MCF 10A (cell line): ENCODE data around the gene DMRT3. TPM values are rescaled to one million over a fixed set of nuclear protein-coding genes. Genes with fewer than 3 reads are reported as not detected.

ENCODE experiments used
- Bru-seq: library from RNA; stranded (reverse); fragments of 400-500 nt; gene quantifications from one replicate; lab custom pipeline; 2021; lab: Mats Ljungman, UMichigan
- BruChase-seq, 2 experiments: library from RNA; stranded (reverse); fragments of 400-500 nt; gene quantifications; one replicate each; lab custom pipeline; 2021; lab: Mats Ljungman, UMichigan
- BruUV-seq: library from RNA; stranded (reverse); fragments of 400-500 nt; replicated peaks from 2 replicates; lab custom pipeline; 2021; lab: Mats Ljungman, UMichigan
- CTCF ChIA-PET: fragments of 300-600 bp; sonication (Branson Sonifier 250); formaldehyde crosslinking; extraction: SDS; loops from one replicate; lab custom pipeline; 2021; ENCODE audit warnings: antibody characterized with exemption, inconsistent platforms; lab: Yijun Ruan, JAX
- POLR2A ChIA-PET: fragments of 300-600, 350-650 bp; sonication (Branson Sonifier 250); formaldehyde crosslinking; extraction: SDS; loops from one replicate; lab custom pipeline; 2020; ENCODE audit warnings: antibody characterized with exemption, inconsistent platforms; lab: Yijun Ruan, JAX
- DNase-seq: peaks from one replicate; pipeline ENCODE4 v3.0.0-alpha.2; 2018; ENCODE audit not compliant: unreplicated experiment
- H3K27ac Mint-ChIP-seq: one replicate; pipeline ENCODE4 v1.8.0; 2022; ENCODE audit warnings: mild to moderate bottlenecking, low read depth, mixed read lengths; ENCODE audit not compliant: unreplicated experiment
- H3K27me3 Mint-ChIP-seq: one replicate; pipeline ENCODE4 v1.8.0; 2022; ENCODE audit warnings: mixed read lengths; ENCODE audit not compliant: insufficient read depth, unreplicated experiment
- H3K36me3 Mint-ChIP-seq: one replicate; pipeline ENCODE4 v1.8.0; 2022; ENCODE audit warnings: mild to moderate bottlenecking, moderate library complexity, mixed read lengths; ENCODE audit not compliant: insufficient read depth, unreplicated experiment
- H3K4me1 Mint-ChIP-seq: one replicate; pipeline ENCODE4 v1.8.0; 2022; ENCODE audit warnings: mixed read lengths; ENCODE audit not compliant: insufficient read depth, unreplicated experiment
- H3K4me3 Mint-ChIP-seq: one replicate; pipeline ENCODE4 v1.8.0; 2022; ENCODE audit warnings: mild to moderate bottlenecking, moderate library complexity, mixed read lengths; ENCODE audit not compliant: unreplicated experiment
- H3K9me3 Mint-ChIP-seq: one replicate; pipeline ENCODE4 v1.8.0; 2022; ENCODE audit warnings: mixed read lengths; ENCODE audit not compliant: unreplicated experiment
- CTCF ChIP-seq: fragments of 200-600 bp; IDR thresholded peaks from one replicate; pipeline ENCODE4 v1.8.0; 2022; ENCODE audit warnings: antibody characterized with exemption, mild to moderate bottlenecking; ENCODE audit not compliant: unreplicated experiment
- intact Hi-C: fragments of 100-400 bp; cut with micrococcal nuclease; formaldehyde crosslinking; loops from 2 replicates; pipeline ENCODE4 v1.14.1; 2022
- long read RNA-seq: library from polyadenylated mRNA; stranded (forward); transcript quantifications from one replicate; pipeline ENCODE4 v2.0.0, GENCODE V29; 2022
- total RNA-seq: library from RNA; stranded (reverse); gene quantifications from 2 replicates; pipeline ENCODE4 v1.2.3, GENCODE V29; 2022

DMRT3 gene
- not detected in 2 replicates for total RNA-seq
- Bru-seq, nascent RNA, result not detected
- percentile 6 among the genes with signal in this experiment for BruChase-seq, experiment 1, labeled RNA remaining after a 6-hour chase
- BruChase-seq, experiment 2, labeled RNA remaining after a 2-hour chase, result not detected
- long read RNA-seq, result 0 reads

DNA sequence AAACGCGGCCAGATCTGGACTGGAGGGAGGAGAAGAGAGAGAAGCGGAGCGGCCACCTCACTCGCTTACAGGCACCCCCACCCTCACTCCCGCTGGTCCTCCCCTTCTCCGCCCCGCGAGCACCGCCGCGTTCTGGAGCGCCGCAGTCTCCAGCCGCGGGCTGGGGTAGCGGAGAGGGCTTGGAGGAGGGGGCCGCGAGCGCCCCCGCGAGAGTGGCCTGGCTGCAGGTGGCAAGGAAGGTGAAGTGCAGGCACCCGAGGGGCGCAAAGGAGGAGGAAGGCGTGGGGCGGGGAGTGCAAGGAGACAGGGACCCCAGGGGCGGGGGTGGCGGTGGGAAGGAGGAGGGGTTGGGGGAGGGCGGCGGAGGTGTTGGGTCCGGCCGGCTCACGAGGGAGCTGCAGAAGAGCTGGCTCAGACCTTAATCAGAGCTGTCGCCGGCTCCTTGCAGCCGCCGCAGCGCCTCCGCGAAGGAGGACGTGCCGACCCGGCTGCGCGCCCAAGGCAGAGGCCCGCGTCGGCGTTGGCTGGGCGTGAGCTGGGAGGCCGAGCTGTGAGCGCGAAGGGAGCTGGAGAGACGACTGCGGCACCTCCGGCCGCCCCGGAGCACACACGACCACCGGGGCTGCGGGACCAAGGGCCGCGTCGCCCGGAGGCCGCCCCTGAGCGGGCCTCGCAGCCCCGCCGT is at the start of gene DMRT3:
Gene DMRT3 (plus strand): TSS at position 398 of the 685 bp plus-strand sequence. CDS start 347 bp downstream, outside the sequence.
- DNase-seq, result no peak
- Mint-ChIP-seq H3K4me3 (no peak within 1 kb of the TSS), H3K4me1 (no peaks in the 10 kb centered on the region), H3K27me3 (peaks cover 62% of the 10 kb centered on the region), H3K27ac (no peak within 1 kb of the TSS), H3K36me3 (no peaks in the 10 kb centered on the region), H3K9me3 (no peaks in the 10 kb centered on the region)
- BruUV-seq, result no TSS peak
- CTCF ChIA-PET, result no interaction called here
- intact Hi-C loops, result no loop called here
- TF ChIP-seq CTCF, result no peak
- POLR2A ChIA-PET, result no interaction called here

GRCh38 chr9:926976-927375 is 49.5 kb upstream of the DMRT3 start:
- ChIA-PET POLR2A (interaction anchor here (0.7 to 1.6 kb wide), 5 partner anchors 11 to 352 kb away, joined by 3 to 5 read pairs (median 3); no protein-coding TSS in a partner anchor), CTCF (interaction anchor here (1.1 to 1.8 kb wide), 6 partner anchors 9 to 83 kb away, joined by 3 to 6 read pairs (median 4); no protein-coding TSS in a partner anchor)
- no peak for DNase-seq
- H3K4me3 Mint-ChIP-seq, result no peak overlapping the region
- no peak for TF ChIP-seq CTCF
- no peaks in the 10 kb centered on the region for H3K4me1 Mint-ChIP-seq
- no peaks in the 10 kb centered on the region for H3K36me3 Mint-ChIP-seq
- H3K27me3 Mint-ChIP-seq, result no peaks in the 10 kb centered on the region
- intact Hi-C loops, result no loop called here
- H3K27ac Mint-ChIP-seq, result no peak overlapping the region
- BruUV-seq, result no TSS peak
- H3K9me3 Mint-ChIP-seq, result no peaks in the 10 kb centered on the region

DNA sequence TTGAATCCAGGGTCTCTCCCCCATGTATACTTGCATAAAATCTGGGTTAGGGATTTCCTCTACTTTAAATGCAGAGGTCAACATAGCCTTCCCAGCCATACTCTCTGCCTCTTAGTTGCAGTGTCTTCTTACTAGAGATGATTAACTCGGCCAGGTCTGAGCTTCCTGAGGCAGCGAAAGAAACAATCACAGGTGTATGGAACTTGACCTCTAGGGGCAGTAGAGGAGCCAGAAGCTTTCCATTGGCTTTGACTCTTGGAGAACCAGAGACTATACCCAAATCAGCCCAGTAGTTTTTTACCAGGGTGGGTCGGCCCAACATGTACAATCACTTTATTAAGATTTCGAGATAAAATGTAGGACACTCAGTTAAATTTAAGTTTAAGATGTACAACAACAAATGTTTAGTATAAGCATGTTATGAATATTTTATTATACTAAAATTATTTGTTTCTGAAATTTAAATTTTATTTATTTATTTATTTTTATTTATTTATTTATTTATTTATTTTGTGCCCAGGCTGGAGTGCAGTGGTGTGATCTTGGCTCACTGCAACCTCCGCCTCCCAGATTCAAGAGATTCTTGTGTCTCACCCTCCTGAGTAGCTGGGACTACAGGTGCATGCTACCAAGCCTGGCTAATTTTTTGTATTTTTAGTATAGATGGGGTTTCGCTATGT is 48.0 kb upstream of the DMRT3 start:
- intact Hi-C loops, result no loop called here
- Mint-ChIP-seq H3K27me3 (no peaks in the 10 kb centered on the region), H3K27ac (no peak overlapping the region), H3K36me3 (no peaks in the 10 kb centered on the region), H3K4me1 (no peaks in the 10 kb centered on the region), H3K9me3 (no peaks in the 10 kb centered on the region), H3K4me3 (no peak overlapping the region)
- peak; percentile 39 for DNase-seq
- ChIA-PET CTCF (interaction anchor here (0.6 to 1.1 kb wide), 3 partner anchors 29 to 609 kb away, joined by 3 to 7 read pairs (median 3); no protein-coding TSS in a partner anchor), POLR2A (no interaction called here)
- peak; percentile 26 for TF ChIP-seq CTCF
- BruUV-seq, result no TSS peak

DNA sequence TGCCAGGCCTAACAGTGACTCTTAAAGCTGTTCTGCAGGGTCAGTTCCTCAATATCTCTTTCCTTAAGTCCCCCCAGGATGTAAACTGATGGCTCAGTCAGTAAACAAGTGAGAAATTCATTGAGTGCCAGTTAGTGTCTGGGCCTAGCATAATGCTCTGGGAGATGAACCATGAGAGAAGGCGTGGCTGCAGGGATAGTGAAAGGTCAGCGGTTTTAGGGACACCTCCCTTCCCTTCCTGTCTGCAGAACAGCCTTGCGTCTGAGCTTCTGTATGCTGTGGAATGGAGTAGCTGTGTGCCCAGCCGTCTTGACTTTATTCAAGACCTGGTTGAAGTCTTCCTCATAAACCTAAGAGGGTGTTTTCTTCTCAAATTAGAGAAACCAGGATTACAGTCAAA is 46.7 kb upstream of the DMRT3 start:
- CTCF ChIA-PET, result interaction anchor here (0.8 to 1.6 kb wide), 4 partner anchors 14 to 1915 kb away, joined by 3 to 4 read pairs (median 3); no protein-coding TSS in a partner anchor

More for the DNA sequence above, 46.7 kb upstream of the DMRT3 start:
- no peaks in the 10 kb centered on the region for H3K36me3 Mint-ChIP-seq
- no peak for DNase-seq
- H3K4me3 Mint-ChIP-seq, result no peak overlapping the region
- POLR2A ChIA-PET, result interaction anchor here (0.5 kb wide), 1 partner anchor 360 kb away, joined by 3 read pairs; no protein-coding TSS in a partner anchor
- H3K27me3 Mint-ChIP-seq, result peaks cover 8% of the 10 kb centered on the region
- intact Hi-C loops, result no loop called here
- no TSS peak for BruUV-seq
- H3K27ac Mint-ChIP-seq, result no peak overlapping the region
- no peak for TF ChIP-seq CTCF
- no peaks in the 10 kb centered on the region for H3K4me1 Mint-ChIP-seq
- no peaks in the 10 kb centered on the region for H3K9me3 Mint-ChIP-seq
